GM12878 (cell line): Measurements from ENCODE around the gene NHEJ1. TPM values are rescaled to one million over a fixed set of nuclear protein-coding genes. Genes with fewer than 3 reads are reported as not detected.

Source experiments
- ATAC-seq: fragments of 200-7000 bp; cut with Tn5 transposase; 3 replicates; pipeline ENCODE4 v1.9.1; 2020; ENCODE audit warnings: mild to moderate bottlenecking, moderate library complexity
- BruUV-seq: library from RNA; stranded (reverse); fragments of 400-500 nt; replicated peaks from 2 replicates; lab custom pipeline; 2021; lab: Mats Ljungman, UMichigan
- CTCF ChIA-PET: fragments of 300-600 bp; sonication (Branson Sonifier 250); formaldehyde crosslinking; extraction: SDS; loops from one replicate; lab custom pipeline; 2021; ENCODE audit warnings: inconsistent platforms; lab: Yijun Ruan, JAX
- POLR2A ChIA-PET: fragments of 350-600 bp; formaldehyde crosslinking; extraction: SDS; loops from one replicate; lab custom pipeline; 2021; ENCODE audit warnings: inconsistent platforms; lab: Charles Lee
- RAD21 ChIA-PET: fragments of 300-600 bp; sonication (Branson Sonifier 250); formaldehyde crosslinking; loops from one replicate; lab custom pipeline; 2023; ENCODE audit warnings: antibody characterized with exemption; ENCODE audit not compliant: unreplicated experiment; lab: Charles Lee
- SMC1A ChIA-PET: fragments of 300-600 bp; sonication (Branson Sonifier 250); formaldehyde crosslinking; loops from one replicate; lab custom pipeline; 2023; ENCODE audit not compliant: unreplicated experiment, uncharacterized antibody; lab: Charles Lee
- DNase-seq: peaks from one replicate; pipeline ENCODE4 v3.0.0-alpha.2; 2011; ENCODE audit warnings: low read depth, low spot score
- FAIRE-seq: peaks from 3 replicates; lab custom pipeline; 2011; peaks lifted over from hg19 to GRCh38; lab: Jason Lieb, UNC
- H2AFZ ChIP-seq: 2 replicates; pipeline ENCODE4 v1.6.0; 2011; ENCODE audit warnings: low read depth, low read length, control low read depth; ENCODE audit not compliant: control insufficient read depth
- H3K27ac ChIP-seq: 2 replicates; pipeline ENCODE4 v1.5.1; 2011; ENCODE audit warnings: control low read depth; ENCODE audit not compliant: control insufficient read depth, insufficient read depth
- H3K27me3 ChIP-seq, 2 experiments: replicated peaks in 1 of 2; 2 replicates each; pipeline versions ENCODE4 v1.6.0 to v1.6.1; 2011; ENCODE audit warnings: low read length in 1 of 2; ENCODE audit not compliant: control insufficient read depth in 2 of 2, insufficient read depth in 2 of 2
- H3K36me3 ChIP-seq, 2 experiments: 2 replicates each; pipeline ENCODE4 v1.5.1; 2011; ENCODE audit warnings: low read length in 1 of 2; ENCODE audit not compliant: control insufficient read depth in 2 of 2, insufficient read depth in 2 of 2
- H3K4me1 ChIP-seq: 2 replicates; pipeline ENCODE4 v1.6.1; 2011; ENCODE audit warnings: mild to moderate bottlenecking, low read length, moderate library complexity, mixed read lengths; ENCODE audit not compliant: control insufficient read depth, insufficient read depth
- H3K4me2 ChIP-seq: 2 replicates; pipeline ENCODE4 v1.6.0; 2011; ENCODE audit warnings: control low read depth; ENCODE audit not compliant: control insufficient read depth, insufficient read depth
- H3K4me3 ChIP-seq: fragments of 200-600 bp; sonication (generic); 2 replicates; pipeline ENCODE4 v1.5.1; 2016
- H3K79me2 ChIP-seq: 2 replicates; pipeline ENCODE4 v1.6.0; 2011; ENCODE audit warnings: low read length; ENCODE audit not compliant: control insufficient read depth, insufficient read depth
- H3K9ac ChIP-seq: 2 replicates; pipeline ENCODE4 v1.8.0; 2011; ENCODE audit warnings: low read length, control low read depth, mixed read lengths; ENCODE audit not compliant: control insufficient read depth, insufficient read depth
- H3K9me3 ChIP-seq: replicated peaks from 3 replicates; pipeline ENCODE4 v1.5.1; 2011; ENCODE audit warnings: mild to moderate bottlenecking, low read length; ENCODE audit not compliant: control insufficient read depth, insufficient read depth
- H4K20me1 ChIP-seq: 2 replicates; pipeline ENCODE4 v1.6.0; 2011; ENCODE audit not compliant: control insufficient read depth, insufficient read depth
- BRCA1 ChIP-seq: IDR thresholded peaks from 2 replicates; pipeline ENCODE4 v1.6.1; 2011; ENCODE audit warnings: low read depth, low read length, improper control_type of control experiment
- CHD4 ChIP-seq: fragments of 200-600 bp; sonication (generic); IDR thresholded peaks from 2 replicates; pipeline ENCODE4 v1.6.1; 2016; ENCODE audit warnings: mild to moderate bottlenecking
- ETV6 ChIP-seq, 2 experiments: fragments of 450-650 bp in 1 of 2; IDR thresholded peaks in 1 of 2; conservative IDR thresholded peaks in 1 of 2; 2 replicates each; pipeline ENCODE4 v1.6.1; 2014; ENCODE audit warnings: antibody characterized with exemption in 1 of 2, borderline replicate concordance in 1 of 2, low read depth in 1 of 2, mild to moderate bottlenecking in 1 of 2, moderate library complexity in 1 of 2
- HCFC1 ChIP-seq: fragments of 150-350 bp; IDR thresholded peaks from 2 replicates; pipeline ENCODE4 v1.6.1; 2014; ENCODE audit warnings: low read length
- JUND ChIP-seq: IDR thresholded peaks from 2 replicates; pipeline ENCODE4 v1.6.1; 2012; ENCODE audit warnings: low read depth, mild to moderate bottlenecking, low read length, improper control_type of control experiment, moderate library complexity
- RUNX3 ChIP-seq: IDR thresholded peaks from 2 replicates; pipeline ENCODE4 v1.6.1; 2012; ENCODE audit warnings: low read length, inconsistent platforms
- SMAD1 ChIP-seq: fragments of 450-650 bp; IDR thresholded peaks from 2 replicates; pipeline ENCODE4 v1.6.1; 2018; ENCODE audit warnings: mild to moderate bottlenecking, low read depth; ENCODE audit not compliant: partially characterized antibody
- TCF7 ChIP-seq: IDR thresholded peaks from 2 replicates; pipeline ENCODE4 v1.6.1; 2014; ENCODE audit warnings: antibody characterized with exemption, borderline replicate concordance
- ZNF207 ChIP-seq: fragments of 450-650 bp; IDR thresholded peaks from 2 replicates; pipeline ENCODE4 v1.6.1; 2014; ENCODE audit warnings: antibody characterized with exemption, mild to moderate bottlenecking, borderline replicate concordance
- ZNF24 ChIP-seq: fragments of 450-650 bp; IDR thresholded peaks from 2 replicates; pipeline ENCODE4 v1.6.1; 2017; ENCODE audit warnings: antibody characterized with exemption, mild to moderate bottlenecking
- ZNF384 ChIP-seq: IDR thresholded peaks from 2 replicates; pipeline ENCODE4 v1.6.1; 2012; ENCODE audit warnings: low read depth, mild to moderate bottlenecking, low read length, improper control_type of control experiment, borderline replicate concordance
- WGBS: methylation state at CpG from one replicate; pipeline ENCODE4 v1.1.6; 2016; ENCODE audit warnings: low lambda C conversion rate; ENCODE audit not compliant: insufficient replicate concordance, insufficient coverage; ENCODE audit errors: missing lambda C conversion rate; 5-methylcytosine and 5-hydroxymethylcytosine counted together
- in situ Hi-C: fragments of 300-500 bp; cut with MboI; formaldehyde crosslinking; loops from 9 replicates; pipeline ENCODE4 v1.14.3; 2018; ENCODE audit warnings: mixed read lengths
- intact Hi-C: fragments of 100-400 bp; cut with micrococcal nuclease; formaldehyde crosslinking; loops from one replicate; pipeline ENCODE4 v1.14.2; 2022; ENCODE audit not compliant: unreplicated experiment
- polyA plus RNA-seq, 11 experiments: library from polyadenylated mRNA; depleted of rRNA in 4 of 11; unstranded in 6 of 11; stranded (reverse) in 5 of 11; fragments of >200 nt; fragmentation: Nextera tagmentation in 4 of 11; fragmentation: Illumina TruSeq in 1 of 11; extraction: Ambion mirVana in 4 of 11; extraction: Trizol in 1 of 11; gene quantifications; 1 replicate in 1 of 11; 2 replicates in 10 of 11; pipeline versions ENCODE4 v1.2.1 to v1.2.3, GENCODE V29; 2011 to 2016; ENCODE audit warnings: inconsistent platforms in 2 of 11, missing spikeins in 2 of 11, low read depth in 1 of 11
- total RNA-seq, 4 experiments: library from RNA; depleted of rRNA in 3 of 4; stranded (reverse); fragments of >200 nt in 3 of 4; fragmentation: Illumina TruSeq in 1 of 4; extraction: Trizol in 1 of 4; gene quantifications; 2 replicates each; pipeline versions ENCODE4 v1.2.1 to v1.2.3, GENCODE V29; 2013 to 2021
- TF ChIP-seq, protein P1 (sequence below): fragments of 450-650 bp; formaldehyde crosslinking; IDR thresholded peaks from 2 replicates; pipeline ENCODE4 v1.4.0; 2020; ENCODE audit warnings: mild to moderate bottlenecking, moderate library complexity
- TF ChIP-seq, protein P2 (sequence below): fragments of 450-650 bp; IDR thresholded peaks from 2 replicates; pipeline ENCODE4 v1.6.1; 2017; ENCODE audit warnings: borderline replicate concordance
- TF ChIP-seq, protein P3 (sequence below): fragments of 450-650 bp; formaldehyde crosslinking; IDR thresholded peaks from 2 replicates; pipeline ENCODE4 v1.4.0; 2022; ENCODE audit warnings: mild to moderate bottlenecking, moderate library complexity

NHEJ1 gene
- total and polyA plus RNA-seq, 10 of the 15 experiments (the other 5 are each of a cell fraction or from before 2014, with no cell fraction given) = 11.8 to 20.2 (median 17.0) TPM

DNA sequence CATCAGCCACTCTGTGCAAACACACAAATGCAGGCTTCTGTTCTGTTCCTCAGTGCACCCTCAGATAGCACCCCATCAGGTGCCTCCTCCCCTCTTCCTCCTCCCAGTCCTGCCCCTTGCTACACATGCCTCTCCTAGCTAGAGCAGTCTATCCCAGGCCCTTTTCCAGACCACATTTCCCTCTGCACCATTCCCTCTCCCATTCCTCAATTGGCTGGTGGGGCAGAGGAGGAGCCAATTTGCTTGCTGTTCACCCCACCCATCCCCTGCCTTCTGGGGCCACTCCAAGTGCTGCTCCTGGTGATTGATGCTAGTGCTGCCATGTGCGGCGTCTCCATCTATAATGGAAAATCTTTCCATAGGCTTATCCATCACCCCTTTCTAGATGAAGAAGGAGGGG is 124.7 kb downstream of the NHEJ1 start (continued):
- TF ChIP-seq RUNX3 = no peak
- TF ChIP-seq CHD4 = no peak
- TF ChIP-seq, protein P1, sequence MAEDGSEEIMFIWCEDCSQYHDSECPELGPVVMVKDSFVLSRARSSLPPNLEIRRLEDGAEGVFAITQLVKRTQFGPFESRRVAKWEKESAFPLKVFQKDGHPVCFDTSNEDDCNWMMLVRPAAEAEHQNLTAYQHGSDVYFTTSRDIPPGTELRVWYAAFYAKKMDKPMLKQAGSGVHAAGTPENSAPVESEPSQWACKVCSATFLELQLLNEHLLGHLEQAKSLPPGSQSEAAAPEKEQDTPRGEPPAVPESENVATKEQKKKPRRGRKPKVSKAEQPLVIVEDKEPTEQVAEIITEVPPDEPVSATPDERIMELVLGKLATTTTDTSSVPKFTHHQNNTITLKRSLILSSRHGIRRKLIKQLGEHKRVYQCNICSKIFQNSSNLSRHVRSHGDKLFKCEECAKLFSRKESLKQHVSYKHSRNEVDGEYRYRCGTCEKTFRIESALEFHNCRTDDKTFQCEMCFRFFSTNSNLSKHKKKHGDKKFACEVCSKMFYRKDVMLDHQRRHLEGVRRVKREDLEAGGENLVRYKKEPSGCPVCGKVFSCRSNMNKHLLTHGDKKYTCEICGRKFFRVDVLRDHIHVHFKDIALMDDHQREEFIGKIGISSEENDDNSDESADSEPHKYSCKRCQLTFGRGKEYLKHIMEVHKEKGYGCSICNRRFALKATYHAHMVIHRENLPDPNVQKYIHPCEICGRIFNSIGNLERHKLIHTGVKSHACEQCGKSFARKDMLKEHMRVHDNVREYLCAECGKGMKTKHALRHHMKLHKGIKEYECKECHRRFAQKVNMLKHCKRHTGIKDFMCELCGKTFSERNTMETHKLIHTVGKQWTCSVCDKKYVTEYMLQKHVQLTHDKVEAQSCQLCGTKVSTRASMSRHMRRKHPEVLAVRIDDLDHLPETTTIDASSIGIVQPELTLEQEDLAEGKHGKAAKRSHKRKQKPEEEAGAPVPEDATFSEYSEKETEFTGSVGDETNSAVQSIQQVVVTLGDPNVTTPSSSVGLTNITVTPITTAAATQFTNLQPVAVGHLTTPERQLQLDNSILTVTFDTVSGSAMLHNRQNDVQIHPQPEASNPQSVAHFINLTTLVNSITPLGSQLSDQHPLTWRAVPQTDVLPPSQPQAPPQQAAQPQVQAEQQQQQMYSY (CRISPR knock-in tag) = no peak
- no peak for TF ChIP-seq TCF7

DNA sequence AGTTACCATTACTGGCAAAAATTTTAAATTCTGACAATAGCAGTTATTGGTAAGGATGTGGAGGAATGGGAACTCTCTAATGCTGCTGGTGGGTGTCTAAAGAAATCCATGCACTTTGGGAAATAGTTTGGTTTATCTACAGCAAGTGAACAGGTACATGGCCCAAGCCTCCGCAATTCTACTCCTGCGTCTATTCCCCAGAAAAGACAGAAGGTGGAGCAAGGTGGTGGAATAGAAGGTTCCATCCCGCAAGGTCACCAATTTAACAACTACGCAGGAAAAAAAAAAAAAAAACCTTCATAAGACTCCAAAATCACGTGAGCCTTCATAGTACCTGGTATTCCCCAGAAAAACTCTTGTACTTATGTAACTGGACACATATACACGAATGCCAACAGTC is 125.8 kb downstream of the NHEJ1 start:
- 38% methylated on average over 6 of the region's 6 CpGs for WGBS
- ATAC-seq (no peak), DNase-seq (no peak), FAIRE-seq (no peak)
- H3K4me2 ChIP-seq = no peak overlapping the region
- no peak overlapping the region for H3K9ac ChIP-seq
- TF ChIP-seq HCFC1 (no peak), ZNF384 (no peak), ETV6 (conservative IDR thresholded peaks at IDR 0.05 in 1 of 2, IDR thresholded peaks at IDR 0.05 in 1 of 2; ENCODE audit: borderline replicate concordance in 1 of 2, low read depth in 1 of 2) (no peak), SMAD1 (no peak), BRCA1 (no peak), ZNF24 (no peak), JUND (no peak), ZNF207 (no peak)
- TF ChIP-seq, protein P2, sequence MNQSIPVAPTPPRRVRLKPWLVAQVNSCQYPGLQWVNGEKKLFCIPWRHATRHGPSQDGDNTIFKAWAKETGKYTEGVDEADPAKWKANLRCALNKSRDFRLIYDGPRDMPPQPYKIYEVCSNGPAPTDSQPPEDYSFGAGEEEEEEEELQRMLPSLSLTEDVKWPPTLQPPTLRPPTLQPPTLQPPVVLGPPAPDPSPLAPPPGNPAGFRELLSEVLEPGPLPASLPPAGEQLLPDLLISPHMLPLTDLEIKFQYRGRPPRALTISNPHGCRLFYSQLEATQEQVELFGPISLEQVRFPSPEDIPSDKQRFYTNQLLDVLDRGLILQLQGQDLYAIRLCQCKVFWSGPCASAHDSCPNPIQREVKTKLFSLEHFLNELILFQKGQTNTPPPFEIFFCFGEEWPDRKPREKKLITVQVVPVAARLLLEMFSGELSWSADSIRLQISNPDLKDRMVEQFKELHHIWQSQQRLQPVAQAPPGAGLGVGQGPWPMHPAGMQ = no peak
- TF ChIP-seq, protein P3, sequence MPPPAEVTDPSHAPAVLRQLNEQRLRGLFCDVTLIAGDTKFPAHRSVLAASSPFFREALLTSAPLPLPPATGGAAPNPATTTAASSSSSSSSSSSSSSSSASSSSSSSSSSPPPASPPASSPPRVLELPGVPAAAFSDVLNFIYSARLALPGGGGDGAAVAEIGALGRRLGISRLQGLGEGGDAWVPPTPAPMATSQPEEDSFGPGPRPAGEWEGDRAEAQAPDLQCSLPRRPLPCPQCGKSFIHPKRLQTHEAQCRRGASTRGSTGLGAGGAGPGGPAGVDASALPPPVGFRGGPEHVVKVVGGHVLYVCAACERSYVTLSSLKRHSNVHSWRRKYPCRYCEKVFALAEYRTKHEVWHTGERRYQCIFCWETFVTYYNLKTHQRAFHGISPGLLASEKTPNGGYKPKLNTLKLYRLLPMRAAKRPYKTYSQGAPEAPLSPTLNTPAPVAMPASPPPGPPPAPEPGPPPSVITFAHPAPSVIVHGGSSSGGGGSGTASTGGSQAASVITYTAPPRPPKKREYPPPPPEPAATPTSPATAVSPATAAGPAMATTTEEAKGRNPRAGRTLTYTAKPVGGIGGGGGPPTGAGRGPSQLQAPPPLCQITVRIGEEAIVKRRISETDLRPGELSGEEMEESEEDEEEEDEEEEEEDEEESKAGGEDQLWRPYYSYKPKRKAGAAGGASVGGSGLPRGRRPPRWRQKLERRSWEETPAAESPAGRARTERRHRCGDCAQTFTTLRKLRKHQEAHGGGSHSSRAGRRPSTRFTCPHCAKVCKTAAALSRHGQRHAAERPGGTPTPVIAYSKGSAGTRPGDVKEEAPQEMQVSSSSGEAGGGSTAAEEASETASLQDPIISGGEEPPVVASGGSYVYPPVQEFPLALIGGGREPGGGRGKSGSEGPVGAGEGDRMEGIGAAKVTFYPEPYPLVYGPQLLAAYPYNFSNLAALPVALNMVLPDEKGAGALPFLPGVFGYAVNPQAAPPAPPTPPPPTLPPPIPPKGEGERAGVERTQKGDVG (CRISPR knock-in tag) = no peak
- POLR2A ChIA-PET = no interaction called here
- BruUV-seq = no TSS peak
- no peaks in the 10 kb centered on the region; a peak in 2 of 4 replicates for H3K27me3 ChIP-seq
- no peaks in the 10 kb centered on the region for H3K36me3 ChIP-seq
- intact Hi-C loops = no loop called here
- H3K4me1 ChIP-seq = no peaks in the 10 kb centered on the region
- H2AFZ ChIP-seq = no peak overlapping the region
- H3K79me2 ChIP-seq = no peaks in the 10 kb centered on the region
- no peaks in the 10 kb centered on the region for H3K9me3 ChIP-seq
- H4K20me1 ChIP-seq = no peaks in the 10 kb centered on the region
- RAD21 ChIA-PET = no interaction called here
- H3K27ac ChIP-seq = no peak overlapping the region
- CTCF ChIA-PET = interaction anchor here (0.6 to 1.2 kb wide), 3 partner anchors 24 to 277 kb away, joined by 3 to 4 read pairs (median 4); no protein-coding TSS in a partner anchor
- in situ Hi-C loops = no loop called here
- no peak overlapping the region for H3K4me3 ChIP-seq
- SMC1A ChIA-PET = no interaction called here
